GM21381 (cell line): Measurements from ENCODE around the gene ATL1.

ENCODE experiments used
- ATAC-seq: cut with Tn5 transposase; IDR thresholded peaks from one replicate; pipeline ENCODE4 v1.9.1; 2021; ENCODE audit warnings: mild to moderate bottlenecking, moderate library complexity; ENCODE audit not compliant: unreplicated experiment

Gene ATL1

GRCh38 chr14:50559990-50560930 is at the start of gene ATL1:
ATL1 (plus strand) TSS chr14:50560145; CDS start chr14:50560266, 121 bp downstream.
- ATAC-seq: no peak

GRCh38 chr14:50510157-50510556 is 49.8 kb upstream of the ATL1 start:
- ATAC-seq: no peak

- no peak for ATAC-seq
Measured at GRCh38 chr14:50512463-50512862, 47.5 kb upstream of the ATL1 start.

GRCh38 chr14:50516091-50516490 is 43.9 kb upstream of the ATL1 start:
- no peak for ATAC-seq

GRCh38 chr14:50520947-50521815 is 38.8 kb upstream of the ATL1 start:
- ATAC-seq: peak; percentile 65

- peak; percentile 61 for ATAC-seq
Measured at GRCh38 chr14:50521912-50522341, 38.0 kb upstream of the ATL1 start.

GRCh38 chr14:50523271-50524041 is 36.5 kb upstream of the ATL1 start:
- no peak for ATAC-seq

- no peak for ATAC-seq
Measured at GRCh38 chr14:50524060-50524459, 35.9 kb upstream of the ATL1 start.

- ATAC-seq: no peak
Measured at GRCh38 chr14:50524731-50525515, 35.0 kb upstream of the ATL1 start.

GRCh38 chr14:50528000-50528399 is 31.9 kb upstream of the ATL1 start:
- no peak for ATAC-seq

GRCh38 chr14:50529288-50530179 is 30.4 kb upstream of the ATL1 start:
- no peak for ATAC-seq

- no peak for ATAC-seq
Measured at GRCh38 chr14:50530358-50530757, 29.6 kb upstream of the ATL1 start.

- no peak for ATAC-seq
Measured at GRCh38 chr14:50530794-50531365, 29.1 kb upstream of the ATL1 start.

- peak; percentile 19 for ATAC-seq
Measured at GRCh38 chr14:50531595-50532501, 28.1 kb upstream of the ATL1 start.

GRCh38 chr14:50532502-50533240 is 27.3 kb upstream of the ATL1 start, which contains the start of gene MAP4K5:
MAP4K5 (minus strand) TSS chr14:50532569; CDS start chr14:50532049, 520 bp downstream.
- ATAC-seq: peak; percentile 92

- no peak for ATAC-seq
Measured at GRCh38 chr14:50533241-50533705, 26.7 kb upstream of the ATL1 start.

GRCh38 chr14:50533806-50534205 is 26.1 kb upstream of the ATL1 start:
- ATAC-seq: no peak
